Uterus (tissue), 4 donors: Measurements from ENCODE around the gene HIPK1. TPM values are rescaled to one million over a fixed set of nuclear protein-coding genes. Genes with fewer than 3 reads are reported as not detected.

Source experiments
- DNase-seq, 2 donors: peaks; one replicate each; pipeline ENCODE4 v3.0.0-alpha.2; 2019 to 2020
- H3K27ac ChIP-seq, 2 donors: fragments of 200-600 bp; sonication (generic); 1 replicate in 1 of 2; 2 replicates in 1 of 2; pipeline ENCODE4 v1.5.1; 2016 to 2018
- H3K27me3 ChIP-seq, 2 donors: fragments of 200-600 bp; sonication (generic); one replicate each; pipeline ENCODE4 v1.5.1; 2018 to 2019; ENCODE audit warnings: control low read depth in 1 of 2
- H3K36me3 ChIP-seq, 2 donors: fragments of 200-600 bp; sonication (generic); one replicate each; pipeline ENCODE4 v1.5.1; 2019; ENCODE audit warnings: control low read depth in 1 of 2
- H3K4me1 ChIP-seq, 2 donors: fragments of 200-600 bp; sonication (generic); one replicate each; pipeline ENCODE4 v1.5.1; 2018 to 2019; ENCODE audit warnings: control low read depth in 1 of 2
- H3K4me3 ChIP-seq, 2 donors: fragments of 200-600 bp; sonication (generic); 1 replicate in 1 of 2; 2 replicates in 1 of 2; pipeline ENCODE4 v1.5.1; 2018 to 2019; ENCODE audit warnings: mild to moderate bottlenecking in 1 of 2
- H3K9me3 ChIP-seq, 2 donors: fragments of 200-600 bp; sonication (generic); one replicate each; pipeline ENCODE4 v1.5.1; 2019; ENCODE audit warnings: control low read depth in 1 of 2
- CTCF ChIP-seq, 4 experiments: fragments of 200-600 bp in 2 of 4; fragments of 450-650 bp in 2 of 4; sonication (generic) in 2 of 4; IDR thresholded peaks; one replicate each; pipeline ENCODE4 v1.5.1; 2016 to 2019; ENCODE audit warnings: antibody characterized with exemption in 4 of 4, mild to moderate bottlenecking in 2 of 4, moderate library complexity in 1 of 4
- POLR2A ChIP-seq, 2 donors: fragments of 450-650 bp; IDR thresholded peaks; one replicate each; pipeline ENCODE4 v1.6.1; 2016; ENCODE audit warnings: antibody characterized with exemption in 2 of 2, mild to moderate bottlenecking in 1 of 2, moderate library complexity in 1 of 2
- intact Hi-C: fragments of 100-400 bp; cut with DNase I; formaldehyde crosslinking; loops from one replicate; pipeline ENCODE4 v1.15.1; 2023; ENCODE audit warnings: low total_unique reads
- total RNA-seq, 4 donors: library from RNA; depleted of rRNA in 3 of 4; stranded (reverse); fragments of >200 nt in 3 of 4; gene quantifications; one replicate each; pipeline versions ENCODE4 v1.1.0 to v1.2.4, GENCODE V29; 2014 to 2023
- donor health status: DM: yes; HTN: yes; CAD: no.

Gene HIPK1
- total RNA-seq, 4 donors from 2014 or later = 21.5 to 92.7 (median 39.7) TPM

- intact Hi-C loops = no loop called here
- no peaks in the 10 kb centered on the region for H3K9me3 ChIP-seq
- no peaks in the 10 kb centered on the region for H3K27me3 ChIP-seq
- TF ChIP-seq POLR2A (IDR thresholded peaks at IDR 0.05) (no peak), CTCF (IDR thresholded peaks at IDR 0.05) (no peak)
- DNase-seq = peak; percentile 21 to 24
- peak overlapping the region; percentile 39 to 53 for H3K27ac ChIP-seq
- peaks cover 0 to 4% of the 10 kb centered on the region in 2 donors for H3K4me1 ChIP-seq
- H3K4me3 ChIP-seq = no peak overlapping the region
- no peaks in the 10 kb centered on the region for H3K36me3 ChIP-seq
Observed at GRCh38 chr1:113912594-113913311, 16.4 kb upstream of the HIPK1 start.

- TF ChIP-seq CTCF (IDR thresholded peaks at IDR 0.05) = no peak
- TF ChIP-seq POLR2A (IDR thresholded peaks at IDR 0.05) = no peak
- no peak overlapping the region for H3K4me3 ChIP-seq
Observed at GRCh38 chr1:113913312-113913668, 15.8 kb upstream of the HIPK1 start.

GRCh38 chr1:113913887-113914664, 15.0 kb upstream of the HIPK1 start:
- intact Hi-C loops = no loop called here
- Histone ChIP-seq H3K27me3 (no peaks in the 10 kb centered on the region), H3K36me3 (no peaks in the 10 kb centered on the region), H3K27ac (no peak overlapping the region), H3K4me1 (peaks cover 0 to 4% of the 10 kb centered on the region in 2 donors), H3K4me3 (no peak overlapping the region), H3K9me3 (no peaks in the 10 kb centered on the region)
- TF ChIP-seq POLR2A (IDR thresholded peaks at IDR 0.05) = no peak
- TF ChIP-seq CTCF (IDR thresholded peaks at IDR 0.05) = no peak
- no peak for DNase-seq

More at GRCh38 chr1:113913312-113913668, 15.8 kb upstream of the HIPK1 start:
- DNase-seq = no peak
- intact Hi-C loops = no loop called here
- Histone ChIP-seq H3K36me3 (no peaks in the 10 kb centered on the region), H3K4me1 (peaks cover 0 to 4% of the 10 kb centered on the region in 2 donors), H3K9me3 (no peaks in the 10 kb centered on the region), H3K27me3 (no peaks in the 10 kb centered on the region), H3K27ac (peak overlapping the region; percentile 39 to 53)

GRCh38 chr1:113916974-113917373, 12.2 kb upstream of the HIPK1 start:
- H3K27ac ChIP-seq = no peak overlapping the region
- peaks cover 0 to 4% of the 10 kb centered on the region in 2 donors for H3K4me1 ChIP-seq
- TF ChIP-seq CTCF (IDR thresholded peaks at IDR 0.05) = no peak
- no peak for TF ChIP-seq POLR2A (IDR thresholded peaks at IDR 0.05)
- H3K9me3 ChIP-seq = no peaks in the 10 kb centered on the region
- no peaks in the 10 kb centered on the region for H3K27me3 ChIP-seq
- intact Hi-C loops = no loop called here
- no peak overlapping the region for H3K4me3 ChIP-seq
- H3K36me3 ChIP-seq = no peaks in the 10 kb centered on the region
- DNase-seq = no peak
